Stimulated activated CD8-positive, alpha-beta memory T cell treated with anti-CD3 and anti-CD28 coated beads, Interleukin-12 subunit alpha, Interleukin-12 subunit beta, amount 100 ng/mL, for 1 hour (primary cell): ENCODE measurements around the gene NAV2.

Experiments used
- DNase-seq: peaks from one replicate; pipeline ENCODE4 v3.0.0-alpha.2; 2020; ENCODE audit warnings: low read depth

NAV2 gene

DNA sequence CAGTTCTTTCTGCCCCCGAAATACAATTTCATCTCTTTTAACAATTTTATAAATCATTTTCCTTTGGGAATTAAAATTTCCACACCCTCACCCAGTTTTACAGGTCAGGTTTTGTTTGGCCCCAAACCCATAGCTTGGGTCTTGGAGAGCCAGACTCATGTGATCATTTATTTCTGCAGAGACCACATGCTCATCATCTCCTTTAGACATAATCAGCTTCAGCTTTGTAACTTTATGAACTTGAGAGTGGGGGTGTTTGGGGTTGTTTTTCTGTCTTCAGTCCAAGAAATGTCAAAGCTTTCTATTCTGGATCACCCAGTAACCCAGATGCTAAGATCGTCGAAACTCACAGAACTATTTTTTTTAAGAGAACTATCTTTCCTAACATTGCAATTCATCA, 376.7 kb downstream of the NAV2 start:
- no peak for DNase-seq

DNA sequence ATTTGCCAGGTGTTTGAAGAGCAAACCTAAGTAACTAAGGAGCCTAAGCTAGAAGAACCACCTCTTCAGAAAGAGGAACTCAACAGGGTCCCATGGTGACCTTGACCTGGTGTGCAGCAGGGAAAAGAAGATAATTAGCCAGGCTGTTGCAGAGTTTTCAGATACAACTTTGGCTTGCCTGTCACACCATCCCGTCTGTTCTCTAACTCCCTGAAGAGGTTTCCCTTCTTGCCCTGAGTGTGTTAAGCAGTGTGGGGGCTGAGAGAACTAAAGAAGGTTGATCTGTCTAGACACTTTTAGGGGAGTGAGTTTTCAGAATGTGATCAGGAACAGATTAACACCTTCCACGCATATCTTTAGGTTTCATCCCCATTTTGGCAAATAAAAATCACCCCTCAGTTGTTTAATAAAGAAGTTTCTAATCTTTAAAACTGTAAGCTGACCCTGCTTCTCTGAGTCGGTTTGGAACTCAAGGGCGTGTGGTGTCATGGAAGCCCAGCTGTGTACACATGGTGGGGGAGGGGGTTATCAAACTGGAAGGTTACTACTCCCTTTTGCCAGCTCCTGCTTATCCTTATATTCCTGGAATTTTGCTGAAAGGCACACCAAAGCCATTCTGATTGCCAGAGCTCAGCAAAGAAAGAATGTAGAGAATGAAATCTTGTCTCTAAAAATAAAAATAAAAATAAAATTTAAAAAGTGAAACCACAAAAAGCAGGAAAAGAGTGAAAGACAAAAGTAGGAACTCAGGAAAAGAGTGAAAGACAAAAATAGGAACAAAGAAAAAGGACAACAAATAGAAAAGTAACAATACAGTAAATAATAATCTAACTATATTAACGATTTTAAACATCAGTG, 377.4 kb downstream of the NAV2 start:
- DNase-seq = no peak

DNA sequence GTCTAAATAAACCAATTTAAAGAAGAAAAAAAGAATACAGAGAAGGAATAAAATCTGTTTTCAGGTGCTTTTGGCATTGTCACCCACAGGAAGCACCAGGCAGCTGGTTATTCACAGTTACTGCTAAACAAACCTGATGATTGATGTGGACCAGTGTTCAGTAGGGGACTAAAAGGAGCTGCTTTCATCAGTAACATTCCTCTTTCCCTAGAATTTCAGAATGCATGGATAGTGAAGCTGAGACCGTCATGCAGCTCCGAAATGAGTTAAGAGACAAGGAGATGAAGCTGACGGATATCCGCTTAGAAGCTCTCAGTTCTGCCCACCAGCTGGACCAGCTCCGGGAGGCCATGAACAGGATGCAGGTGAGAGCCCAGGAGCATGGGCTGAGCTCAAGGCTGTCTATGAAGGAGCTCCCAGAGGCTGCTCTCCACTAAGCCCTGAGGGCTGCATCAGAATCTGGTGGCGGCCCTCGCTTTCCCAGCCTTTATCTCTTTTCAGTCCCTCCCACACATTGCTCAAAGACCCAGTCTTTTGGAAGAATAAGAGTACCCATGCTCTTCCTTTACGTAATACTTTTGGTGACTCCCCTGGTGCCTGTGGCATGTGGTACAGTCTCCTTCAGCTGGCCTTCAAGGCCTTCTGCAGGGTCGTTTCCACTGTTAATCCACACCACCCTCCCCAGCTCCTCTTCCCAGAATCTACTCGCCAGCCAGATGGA, 378.2 kb downstream of the NAV2 start:
- DNase-seq = no peak

DNA sequence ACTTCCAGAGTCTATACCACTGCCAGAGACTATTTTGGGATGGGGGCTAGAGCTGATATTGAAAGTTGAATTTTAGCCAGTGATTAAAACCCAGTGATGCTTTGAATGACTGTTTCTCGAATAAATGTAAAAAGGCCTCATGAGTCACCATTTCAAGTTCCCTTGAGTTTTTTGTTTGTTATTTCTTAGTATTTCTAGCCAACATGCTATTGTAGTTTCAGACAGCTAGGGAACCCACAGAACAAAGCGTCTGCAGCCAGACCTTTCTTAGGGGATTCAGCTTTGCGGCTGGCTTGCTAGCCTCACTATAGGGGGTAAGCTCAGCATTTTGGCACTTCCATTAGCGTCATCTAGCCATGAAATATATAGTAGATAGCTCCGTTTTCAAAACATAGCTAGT, 381.1 kb downstream of the NAV2 start:
- no peak for DNase-seq

DNA sequence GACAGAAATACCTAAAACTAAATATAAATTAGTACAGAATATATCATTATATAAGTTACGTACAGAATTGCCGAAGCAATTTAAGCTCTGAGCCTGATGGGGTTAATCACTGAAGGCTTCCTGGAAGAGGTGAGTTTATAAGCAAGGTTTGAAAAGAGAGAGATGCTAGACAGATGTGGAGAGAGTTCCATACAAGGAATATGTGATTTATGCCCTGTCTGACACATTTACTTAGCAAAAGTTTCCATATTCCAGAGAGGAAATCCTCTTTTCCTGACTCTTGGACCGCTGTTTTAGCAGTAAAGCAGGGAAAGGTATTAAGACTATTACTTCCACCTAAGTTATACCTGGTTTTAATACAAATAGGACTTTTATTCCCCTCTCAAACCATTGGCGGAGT, 382.6 kb downstream of the NAV2 start:
- DNase-seq = no peak

DNA sequence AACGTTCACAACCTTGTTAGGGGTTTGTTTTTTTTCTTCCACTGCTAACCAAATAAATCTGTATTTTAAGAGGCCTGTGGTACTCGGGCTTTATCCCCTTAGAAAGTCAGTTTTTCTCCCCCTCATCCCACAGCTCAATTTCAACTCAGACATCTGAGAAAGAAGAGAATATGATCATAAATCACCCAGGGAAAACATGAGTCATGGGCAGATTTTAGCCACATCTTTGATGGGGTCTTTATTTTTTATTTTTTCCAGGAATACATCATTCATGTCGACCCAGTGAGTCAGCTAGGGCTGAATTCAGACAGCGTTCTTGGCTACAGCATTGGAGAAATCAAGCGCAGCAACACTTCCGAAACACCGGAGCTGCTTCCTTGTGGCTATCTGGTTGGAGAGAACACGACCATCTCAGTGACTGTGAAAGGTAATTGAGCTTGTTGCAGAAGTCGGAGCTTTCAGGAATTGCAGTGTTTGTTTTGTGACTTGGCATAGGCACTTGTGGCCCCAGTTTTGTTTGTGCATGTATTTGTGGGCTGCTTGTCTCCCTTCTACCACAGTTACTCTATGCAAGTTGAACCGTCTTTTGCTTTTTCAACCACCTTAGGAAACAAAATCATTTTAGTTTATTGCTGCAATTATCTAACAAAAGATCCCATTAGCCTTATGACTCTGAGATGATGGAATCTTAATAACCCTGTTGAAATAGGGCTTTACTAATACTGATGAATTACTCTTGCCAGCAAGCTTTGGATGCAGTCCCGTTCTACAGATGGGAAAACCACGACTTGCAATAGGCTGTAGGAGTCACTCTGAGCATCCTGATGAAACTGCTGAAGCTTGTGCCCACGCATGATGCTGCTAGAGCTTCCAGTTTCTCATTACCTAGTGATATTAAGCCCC, 384.9 kb downstream of the NAV2 start:
- DNase-seq = no peak

DNA sequence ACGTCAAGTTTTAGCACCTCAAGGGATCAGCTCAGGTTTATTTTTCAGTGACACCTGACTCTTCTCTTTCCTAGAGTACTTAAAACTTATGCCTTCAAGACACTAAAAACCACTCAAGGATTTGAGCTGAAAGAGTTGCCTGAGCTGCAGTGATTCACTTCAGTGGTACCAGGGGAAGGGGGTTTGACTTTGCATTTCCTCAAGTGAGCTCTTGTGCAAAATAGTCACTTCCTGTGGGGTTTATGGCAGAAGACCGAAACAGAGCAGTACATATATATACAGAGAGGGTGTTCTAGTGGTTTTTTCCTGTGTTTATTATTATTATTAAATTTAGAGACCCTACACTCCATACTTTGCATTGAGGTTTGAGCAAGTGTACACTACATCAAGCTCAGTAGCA, 386.9 kb downstream of the NAV2 start:
- no peak for DNase-seq

DNA sequence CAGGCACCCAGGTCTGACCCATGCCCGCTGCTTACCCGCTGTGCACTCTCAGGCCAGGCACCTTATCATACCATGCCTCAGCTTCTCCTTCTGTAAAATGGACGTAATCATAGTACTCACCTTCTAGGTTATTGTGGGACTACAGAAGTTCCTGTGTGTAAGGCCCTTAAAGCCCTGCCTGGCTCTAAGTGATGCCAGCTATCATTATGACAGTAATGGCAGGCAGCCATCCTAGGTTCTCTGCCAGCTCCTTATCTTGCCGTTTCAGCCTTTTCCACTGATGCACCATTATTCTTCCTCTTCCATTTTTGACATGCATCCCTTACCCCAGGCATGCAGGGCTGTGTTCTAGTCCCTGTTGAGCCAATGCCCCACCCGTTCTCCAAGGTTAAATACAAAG, 389.8 kb downstream of the NAV2 start:
- DNase-seq = no peak

DNA sequence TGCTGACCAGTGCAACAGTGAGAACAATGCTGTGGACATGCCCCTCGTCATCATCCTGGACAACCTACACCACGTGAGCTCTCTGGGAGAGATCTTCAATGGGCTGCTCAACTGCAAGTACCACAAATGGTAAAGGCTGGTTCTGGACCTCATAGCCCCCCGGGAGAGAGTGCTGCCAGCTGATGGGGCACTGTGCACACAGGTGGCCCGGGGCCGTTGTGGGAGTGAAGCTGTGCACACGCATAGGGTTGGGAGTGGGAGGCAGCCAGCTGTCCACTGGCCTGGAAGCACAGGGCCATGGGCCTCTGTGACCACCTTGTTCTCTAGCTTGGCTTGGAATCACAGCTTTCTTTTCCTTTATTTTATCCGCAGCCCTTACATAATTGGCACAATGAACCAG, 390.6 kb downstream of the NAV2 start:
- no peak for DNase-seq

DNA sequence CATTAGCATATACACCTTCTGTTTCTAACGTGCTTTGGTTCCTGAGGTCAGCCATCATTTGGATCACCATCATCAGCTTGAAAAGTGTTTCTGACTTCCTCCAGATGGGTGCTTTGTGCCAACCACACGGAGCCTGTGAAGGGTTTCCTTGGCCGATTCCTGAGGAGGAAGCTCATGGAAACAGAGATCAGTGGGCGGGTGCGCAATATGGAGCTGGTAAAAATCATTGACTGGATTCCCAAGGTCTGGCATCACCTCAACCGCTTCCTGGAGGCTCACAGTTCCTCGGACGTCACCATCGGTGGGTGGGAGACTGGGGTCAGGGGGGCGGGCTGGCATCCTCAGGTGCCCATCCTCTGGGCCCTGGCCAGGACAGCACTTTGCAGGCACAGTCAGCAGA, 392.8 kb downstream of the NAV2 start:
- DNase-seq = no peak

DNA sequence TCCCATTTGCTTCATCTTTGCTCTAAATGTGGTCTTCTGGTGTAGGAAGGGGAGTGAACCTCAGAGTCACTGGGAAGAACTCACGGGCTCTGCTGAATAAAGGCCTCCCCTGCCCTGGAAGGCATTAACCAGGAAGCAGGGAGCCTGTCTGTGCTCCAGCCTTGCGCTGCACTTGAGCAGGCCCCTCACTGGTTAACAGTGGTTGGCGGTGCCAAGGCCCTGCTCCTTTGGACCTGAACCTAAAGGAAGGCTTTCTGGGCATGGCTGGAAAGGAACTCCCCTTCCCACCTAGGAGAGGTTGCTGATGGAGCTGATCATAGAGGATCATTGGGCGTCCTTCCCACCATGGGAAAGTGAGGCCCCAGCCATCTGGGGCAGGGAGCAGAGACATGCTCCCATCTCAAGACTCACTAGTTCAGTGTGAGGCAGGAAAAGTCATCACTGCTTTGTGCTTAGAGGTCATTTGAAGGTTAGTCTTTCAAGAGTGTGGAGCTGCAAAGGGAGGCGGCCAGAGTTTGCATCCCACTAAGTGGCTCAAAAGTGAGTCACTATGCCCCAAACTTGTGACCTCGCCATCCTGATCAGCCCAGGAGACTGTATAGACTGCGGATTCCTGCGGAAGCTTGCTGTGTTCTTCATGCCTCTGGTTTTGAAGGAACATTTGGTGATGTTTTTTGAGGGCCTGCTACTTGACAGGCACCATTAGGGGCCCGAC, 397.3 kb downstream of the NAV2 start:
- DNase-seq = no peak

DNA sequence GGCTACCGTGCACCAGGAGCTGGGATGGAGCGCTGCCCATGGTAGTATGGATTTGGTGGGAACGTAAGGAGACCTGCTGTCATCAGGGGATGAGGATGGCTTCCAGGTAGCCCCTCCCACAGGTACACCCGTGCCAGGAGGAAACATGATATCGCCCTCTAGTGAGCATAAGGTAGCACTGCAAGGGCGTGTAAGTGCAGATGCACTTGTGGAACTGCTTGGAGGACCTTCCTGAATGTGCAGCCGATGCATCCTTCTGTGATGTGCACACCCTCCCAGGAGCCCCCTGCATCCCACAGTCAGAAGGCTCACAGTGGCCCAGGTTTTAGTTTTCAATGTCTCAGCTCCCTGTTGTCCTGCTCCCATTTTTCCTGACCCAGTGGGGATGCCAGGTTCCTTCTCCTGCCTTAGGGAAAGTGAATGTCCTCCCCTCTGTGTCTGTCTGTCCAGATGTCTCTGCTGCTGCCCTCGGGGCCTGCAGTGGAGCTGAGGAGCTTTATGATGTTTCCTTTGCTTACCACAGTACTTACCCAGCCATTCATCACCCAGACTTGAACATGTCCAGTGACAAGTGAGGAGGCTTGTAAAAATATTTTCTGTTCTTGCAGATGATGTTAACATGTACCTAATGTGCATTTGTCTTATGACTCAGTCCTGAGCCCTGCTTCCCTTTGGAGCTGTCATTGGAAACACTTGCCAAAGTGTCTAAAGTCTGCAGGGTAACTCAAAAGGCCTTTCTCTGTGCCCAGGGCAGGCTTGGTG, 398.5 kb downstream of the NAV2 start:
- DNase-seq = peak; percentile 7

DNA sequence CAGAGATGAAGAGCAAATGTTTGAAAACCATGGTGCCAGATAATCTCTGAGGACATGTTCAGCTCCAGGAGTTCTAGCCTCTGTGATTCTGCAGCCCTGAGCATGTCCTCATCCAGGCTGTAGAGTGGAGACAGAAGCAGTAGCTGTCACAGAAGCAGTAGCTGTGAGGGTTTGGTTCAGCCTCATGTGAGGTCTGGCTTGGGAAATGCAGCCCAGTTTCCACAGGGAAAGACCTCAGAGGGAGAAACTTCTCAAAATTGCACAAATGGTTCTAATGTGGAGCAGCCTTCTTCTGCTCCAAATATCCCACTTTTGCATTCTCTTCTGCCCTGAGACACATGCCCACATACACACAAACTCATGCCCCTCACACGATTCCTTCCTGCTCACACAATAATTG, 399.2 kb downstream of the NAV2 start:
- no peak for DNase-seq

DNA sequence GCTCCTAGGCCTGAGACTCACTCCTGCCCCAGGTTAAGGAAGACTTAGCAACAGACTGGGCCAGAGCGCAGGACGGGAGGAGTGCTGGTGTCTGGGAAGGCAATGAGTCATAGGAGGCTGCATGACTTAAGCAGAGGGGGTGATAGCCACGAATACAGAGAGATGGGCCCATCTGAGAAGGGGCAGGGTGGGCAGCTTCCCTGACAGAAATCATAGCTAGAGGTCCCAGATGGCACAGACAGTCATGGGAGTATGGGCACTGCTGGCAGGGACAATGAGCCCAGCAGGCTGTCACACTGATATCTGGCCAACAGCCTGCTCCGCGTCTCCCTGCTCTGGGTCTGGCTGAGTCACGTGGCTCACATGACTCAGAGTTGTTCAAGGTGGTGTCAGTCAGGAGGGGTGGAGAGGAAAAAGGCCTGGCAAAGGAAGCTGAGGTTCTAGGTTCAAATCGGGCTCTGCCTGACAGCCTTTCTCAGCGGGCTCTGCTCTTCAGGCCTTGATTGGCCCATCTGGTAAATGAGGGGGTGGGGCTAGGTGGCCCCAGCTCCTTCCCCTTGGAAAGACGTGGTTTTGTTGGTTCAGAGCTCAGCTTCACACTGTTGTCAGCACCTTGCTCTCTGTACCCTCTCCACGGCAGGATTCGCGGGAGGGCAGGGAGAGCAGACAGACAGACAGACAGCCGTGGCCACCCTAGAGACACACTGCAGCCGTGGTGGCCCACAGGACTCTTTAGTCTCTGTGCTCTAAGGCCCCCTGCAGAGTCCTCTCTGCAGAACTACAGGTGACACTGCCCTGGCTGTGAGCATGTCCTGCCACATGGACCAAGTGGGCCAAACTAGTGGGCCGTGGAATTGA, 399.9 kb downstream of the NAV2 start:
- no peak for DNase-seq

DNA sequence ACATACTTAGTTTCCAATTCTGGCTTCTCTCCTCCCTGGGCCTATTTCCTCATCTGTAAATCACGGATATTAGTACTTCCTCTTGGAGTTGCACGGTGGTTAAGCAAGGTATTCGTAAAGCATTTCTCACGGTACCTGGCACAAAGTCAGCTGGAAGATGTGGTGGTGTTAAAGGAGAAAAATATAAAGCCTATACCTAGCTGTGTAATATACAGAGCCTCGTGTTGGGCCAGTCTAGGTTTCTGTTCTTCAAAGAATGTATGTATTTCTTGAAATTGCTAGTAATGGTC, 400.5 kb downstream of the NAV2 start:
- DNase-seq = no peak

DNA sequence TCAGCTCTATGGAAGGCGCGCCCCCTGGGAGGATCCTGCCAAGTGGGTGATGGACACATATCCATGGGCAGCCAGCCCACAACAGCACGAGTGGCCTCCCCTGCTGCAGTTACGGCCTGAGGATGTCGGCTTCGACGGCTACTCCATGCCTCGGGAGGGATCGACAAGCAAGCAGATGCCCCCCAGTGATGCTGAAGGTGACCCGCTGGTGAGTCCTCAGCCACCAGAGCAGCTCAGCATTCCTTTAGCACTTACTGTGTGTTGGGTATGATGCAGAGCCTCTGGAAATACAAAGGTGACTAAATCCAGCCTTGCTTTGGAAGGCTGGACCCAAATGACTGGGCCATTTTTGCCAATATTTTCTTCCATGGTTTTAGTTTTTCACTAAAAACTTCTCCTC, 402.0 kb downstream of the NAV2 start:
- DNase-seq = no peak

DNA sequence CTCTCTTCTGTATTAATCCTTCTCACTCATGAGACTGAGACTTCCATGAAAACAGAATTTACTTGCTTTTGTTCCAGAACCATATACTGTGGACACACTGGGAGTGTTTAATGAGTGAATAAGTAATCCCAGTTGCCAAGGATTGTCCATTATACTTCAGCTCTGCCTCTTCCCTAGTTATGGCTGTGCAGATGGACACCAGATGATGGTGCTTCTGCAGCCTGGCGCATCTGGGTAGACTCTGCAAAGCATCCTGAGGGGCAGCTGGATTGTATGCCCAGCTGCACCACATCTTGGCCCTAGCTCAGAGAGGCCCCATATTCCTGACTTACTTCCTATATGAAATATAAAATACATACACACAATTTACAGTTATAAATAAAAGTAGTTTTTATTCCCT, 404.2 kb downstream of the NAV2 start:
- no peak for DNase-seq

DNA sequence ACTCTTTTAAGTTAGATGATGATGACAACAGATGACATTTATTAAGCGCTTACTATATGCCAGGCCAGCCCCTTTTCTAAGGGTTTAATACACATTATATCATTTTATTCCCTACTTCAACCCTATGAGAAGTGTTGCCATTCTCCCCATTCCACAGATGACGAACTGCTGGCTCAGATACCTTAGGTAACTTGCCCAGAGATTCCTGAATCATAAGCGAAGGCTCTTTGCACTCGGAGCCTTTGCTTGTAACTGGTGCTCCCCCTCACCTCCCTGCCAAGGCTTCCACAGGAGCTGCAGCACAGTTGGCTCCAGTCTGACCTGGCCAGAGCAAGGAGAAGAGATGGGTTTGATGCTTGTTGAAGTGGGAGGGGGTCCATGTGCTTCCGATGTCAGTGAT, 404.7 kb downstream of the NAV2 start:
- no peak for DNase-seq

DNA sequence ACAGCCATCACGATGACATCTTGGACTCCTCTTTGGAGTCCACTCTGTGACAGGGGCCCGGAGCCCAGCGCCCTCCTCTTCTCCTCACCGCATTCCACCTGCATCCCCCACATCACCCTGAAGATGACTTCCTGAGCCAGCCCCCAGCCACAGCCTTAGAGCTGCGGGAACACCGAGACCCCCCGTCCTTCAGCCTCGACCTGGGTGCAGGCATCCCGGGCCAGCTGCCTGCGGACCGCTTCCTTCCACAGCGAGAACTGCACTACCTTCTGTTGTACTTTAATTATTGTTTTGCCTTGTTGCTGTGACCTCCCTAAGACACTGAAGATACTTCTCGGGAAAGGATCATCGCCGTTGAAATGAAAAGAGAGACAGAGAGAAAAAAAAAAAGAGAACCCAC, 405.6 kb downstream of the NAV2 start:
- no peak for DNase-seq

DNA sequence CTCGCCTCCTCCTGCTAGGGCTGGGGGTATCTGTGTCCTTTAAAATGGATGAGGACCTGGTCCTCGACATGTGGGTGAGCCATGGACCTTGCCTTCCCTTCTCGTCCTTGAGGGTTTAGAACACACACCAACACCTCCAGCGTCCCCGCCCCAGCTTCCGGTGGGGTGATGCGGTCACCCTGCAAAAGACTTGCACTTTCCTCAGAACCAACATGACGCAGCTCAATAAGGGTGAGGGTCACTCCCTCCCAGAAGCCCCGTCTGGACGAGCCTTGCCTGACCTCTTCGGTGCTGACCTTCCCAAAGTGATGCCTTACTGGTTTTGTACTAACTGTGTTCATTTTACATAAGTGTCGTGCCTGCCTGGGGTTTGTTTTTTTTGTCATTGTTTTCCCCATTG, 406.7 kb downstream of the NAV2 start:
- no peak for DNase-seq
